GM21447 (cell line): ENCODE results near the gene ASCL2.

Source experiments
- ATAC-seq: cut with Tn5 transposase; IDR thresholded peaks from one replicate; pipeline ENCODE4 v1.9.1; 2021; ENCODE audit not compliant: unreplicated experiment

Gene ASCL2

DNA sequence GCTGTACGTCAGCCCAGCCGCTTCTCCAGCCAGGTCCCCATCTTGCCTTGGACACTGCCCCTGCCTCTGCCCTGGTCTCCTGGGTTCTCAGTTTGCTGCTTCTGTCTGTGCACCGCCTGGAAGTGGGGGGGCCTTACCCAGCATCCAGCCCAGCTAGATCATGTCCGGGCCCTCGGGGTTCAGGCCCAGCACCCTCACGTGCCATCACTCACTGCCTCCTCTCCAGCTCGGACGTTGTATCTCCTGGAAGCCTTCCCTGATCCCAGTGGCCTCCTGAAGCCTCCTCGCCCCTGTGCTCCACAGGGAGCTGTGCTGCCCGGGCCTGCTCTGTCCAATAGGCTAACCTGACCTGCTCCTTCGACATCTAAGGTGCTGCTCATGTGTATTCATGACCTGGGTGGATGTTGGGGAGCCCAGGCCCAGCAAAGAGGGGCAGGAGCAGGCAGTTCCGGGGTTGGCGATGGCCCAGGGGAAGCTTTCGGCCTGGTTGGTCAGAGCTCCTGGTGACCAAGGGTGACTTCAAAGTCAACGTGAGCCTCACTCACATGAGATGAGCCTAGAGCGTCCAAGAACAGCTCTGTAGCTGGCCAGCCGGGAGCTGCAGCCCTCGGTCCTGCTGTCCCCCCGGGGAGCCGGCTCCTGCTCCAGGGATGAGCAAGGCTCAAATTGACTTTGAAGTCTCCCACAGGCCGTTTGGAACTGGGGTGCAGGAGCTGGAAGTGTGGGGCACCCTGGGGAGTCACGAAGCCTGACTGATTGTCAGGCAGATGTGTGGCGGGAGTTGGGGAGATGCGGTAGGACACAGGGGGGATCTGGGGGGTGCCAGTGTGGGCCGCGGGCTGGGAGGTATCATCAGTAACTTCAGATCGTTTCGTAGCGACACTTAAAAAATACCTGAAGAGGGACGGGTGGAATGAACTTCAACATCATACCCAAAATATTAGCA is 5.2 kb upstream of the ASCL2 start:
- no peak for ATAC-seq

DNA sequence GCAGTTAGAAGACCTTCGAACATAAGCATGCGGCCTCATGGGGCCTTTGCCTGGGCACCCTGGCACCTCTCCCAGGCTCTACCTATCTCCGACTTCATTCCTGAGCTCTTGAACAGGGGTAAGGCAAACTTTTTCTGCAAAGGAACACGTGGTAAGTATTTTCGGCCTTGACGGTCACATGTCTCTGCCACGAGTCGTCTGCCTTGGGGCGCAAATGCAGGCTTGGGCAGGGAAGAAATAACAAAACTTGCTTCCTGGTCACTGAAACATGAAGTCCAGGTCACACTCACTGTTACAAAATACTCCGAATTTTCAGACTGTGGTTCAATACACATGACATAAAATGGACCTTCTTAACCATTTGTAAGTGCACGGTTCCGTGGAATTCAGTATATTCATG is 3.4 kb upstream of the ASCL2 start:
- ATAC-seq = no peak

DNA sequence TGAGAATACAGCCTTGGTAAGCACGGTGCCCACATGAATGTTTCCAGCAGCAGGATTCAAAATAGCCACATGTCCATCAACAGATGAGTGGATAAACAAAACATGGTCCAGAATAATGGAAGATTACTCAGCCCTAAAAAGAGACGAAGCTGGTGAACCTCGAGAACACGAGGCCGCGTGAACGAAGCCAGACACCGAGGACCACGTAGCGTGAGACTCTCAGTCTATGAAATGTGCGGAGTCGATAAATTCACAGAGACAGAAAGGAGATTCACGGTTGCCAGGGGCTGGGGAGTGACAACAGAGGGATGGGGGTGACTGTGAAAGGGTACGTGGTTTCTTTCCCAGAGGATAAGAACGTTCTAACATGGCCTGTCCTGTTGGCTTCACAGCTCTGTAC is 2.9 kb upstream of the ASCL2 start:
- no peak for ATAC-seq

DNA sequence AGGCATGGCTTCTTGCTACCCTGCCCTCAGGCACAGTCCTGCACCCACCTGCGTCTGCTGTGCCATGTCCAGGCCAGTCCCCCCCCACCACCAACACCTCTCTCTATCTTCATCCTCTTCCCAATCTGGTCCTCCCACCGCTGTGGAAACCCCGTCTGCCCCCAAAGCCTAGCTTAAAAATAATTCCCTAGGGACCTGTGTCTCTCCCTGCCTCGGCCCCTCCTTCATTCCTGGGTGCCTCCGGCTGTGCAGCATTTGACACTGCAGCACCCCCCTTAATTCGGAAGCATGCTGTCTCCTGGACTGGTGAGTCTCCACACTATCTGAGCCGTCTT is 2.5 kb upstream of the ASCL2 start:
- no peak for ATAC-seq

DNA sequence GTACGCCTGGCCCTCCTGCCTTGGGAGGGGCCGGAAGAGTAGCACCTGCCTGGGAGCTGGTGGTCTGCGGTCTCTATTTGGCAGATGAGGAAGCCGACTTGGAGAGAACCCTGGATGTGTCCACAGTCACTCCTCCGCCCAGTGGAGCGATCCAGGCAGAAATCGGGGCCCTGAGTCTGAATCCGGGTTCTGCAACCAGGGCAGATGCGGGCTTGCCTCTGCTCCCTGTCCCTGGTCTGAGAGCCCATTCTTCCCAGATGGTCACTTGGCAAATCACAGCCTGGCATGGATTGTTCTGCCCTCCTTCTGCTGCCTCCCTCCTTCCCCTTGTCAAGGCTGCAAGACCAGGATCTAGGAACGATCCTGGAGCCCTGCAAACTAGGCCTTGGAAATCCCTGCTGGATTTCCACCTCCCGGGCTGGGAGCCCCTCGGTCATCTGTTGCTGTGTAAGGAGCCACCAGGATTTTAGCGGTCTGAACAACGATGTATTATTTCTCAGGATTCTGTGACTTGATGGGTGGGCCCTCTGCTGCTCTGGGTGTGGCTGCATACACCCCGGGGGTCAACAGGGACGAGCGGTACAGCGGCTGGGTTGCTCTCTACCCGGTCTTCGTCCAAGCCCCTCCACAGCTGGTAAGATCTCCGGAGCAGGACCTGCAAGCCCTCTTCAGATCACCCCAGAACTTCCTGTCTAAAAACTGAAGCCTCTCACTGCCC is 2.0 kb upstream of the ASCL2 start:
- ATAC-seq = no peak

DNA sequence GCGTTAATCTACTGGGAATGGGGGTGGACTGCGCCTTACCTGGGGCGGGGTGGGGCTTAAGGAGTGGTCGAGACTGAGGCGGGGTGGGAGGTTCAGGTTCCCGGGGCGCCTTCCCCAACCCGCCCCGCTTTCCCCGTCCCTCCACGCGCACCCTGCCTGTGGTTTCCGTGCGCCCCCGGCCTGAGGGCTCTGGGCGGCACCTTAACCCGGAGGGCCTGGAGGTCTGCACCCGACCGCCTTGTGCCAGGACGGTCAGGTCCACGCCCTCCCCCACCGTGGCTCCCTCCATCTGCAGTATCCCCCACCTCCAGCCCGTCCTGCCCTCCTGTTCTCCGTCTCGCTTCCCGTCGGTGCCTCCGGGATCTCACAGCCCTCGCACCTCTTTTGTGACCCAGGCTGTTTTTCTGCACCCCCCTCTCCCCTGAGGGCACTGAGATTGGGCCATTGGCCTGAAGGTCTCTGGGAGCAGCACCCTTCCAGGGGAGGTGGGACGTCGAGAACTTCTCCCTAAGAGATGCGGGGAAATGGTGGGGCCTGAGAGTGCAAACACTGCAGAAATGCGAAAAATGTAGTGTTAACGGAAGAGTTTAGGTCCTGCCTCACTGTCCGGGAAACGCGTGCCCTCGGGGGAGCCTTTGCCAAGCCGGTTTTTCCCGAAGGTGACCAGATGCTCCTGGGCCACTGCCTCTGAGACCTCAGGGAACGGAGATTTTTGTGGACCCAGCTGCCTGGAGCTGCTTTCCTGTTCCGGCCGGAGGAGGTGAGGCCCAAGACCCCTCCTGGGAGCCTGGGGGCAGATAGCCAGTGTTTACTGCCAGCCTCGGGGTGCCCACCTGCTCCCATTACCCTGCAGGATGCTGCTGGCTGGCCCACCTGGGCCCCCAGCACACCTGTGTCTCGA is 1.2 kb upstream of the ASCL2 start:
- ATAC-seq = no peak

DNA sequence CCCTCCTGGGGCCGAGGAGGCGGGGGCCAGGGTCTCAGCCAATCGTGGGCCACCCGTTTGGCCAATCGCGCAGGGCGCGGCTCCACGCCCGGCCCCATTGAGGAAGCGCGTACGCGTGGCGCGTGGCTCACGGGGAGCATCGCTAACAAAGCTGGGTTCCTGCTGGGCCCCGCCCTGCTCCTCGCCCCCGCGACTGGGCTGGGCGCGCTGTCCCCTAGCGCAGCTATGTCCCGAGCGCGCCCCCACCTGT is 614 bp upstream of the ASCL2 start:
- ATAC-seq = no peak

DNA sequence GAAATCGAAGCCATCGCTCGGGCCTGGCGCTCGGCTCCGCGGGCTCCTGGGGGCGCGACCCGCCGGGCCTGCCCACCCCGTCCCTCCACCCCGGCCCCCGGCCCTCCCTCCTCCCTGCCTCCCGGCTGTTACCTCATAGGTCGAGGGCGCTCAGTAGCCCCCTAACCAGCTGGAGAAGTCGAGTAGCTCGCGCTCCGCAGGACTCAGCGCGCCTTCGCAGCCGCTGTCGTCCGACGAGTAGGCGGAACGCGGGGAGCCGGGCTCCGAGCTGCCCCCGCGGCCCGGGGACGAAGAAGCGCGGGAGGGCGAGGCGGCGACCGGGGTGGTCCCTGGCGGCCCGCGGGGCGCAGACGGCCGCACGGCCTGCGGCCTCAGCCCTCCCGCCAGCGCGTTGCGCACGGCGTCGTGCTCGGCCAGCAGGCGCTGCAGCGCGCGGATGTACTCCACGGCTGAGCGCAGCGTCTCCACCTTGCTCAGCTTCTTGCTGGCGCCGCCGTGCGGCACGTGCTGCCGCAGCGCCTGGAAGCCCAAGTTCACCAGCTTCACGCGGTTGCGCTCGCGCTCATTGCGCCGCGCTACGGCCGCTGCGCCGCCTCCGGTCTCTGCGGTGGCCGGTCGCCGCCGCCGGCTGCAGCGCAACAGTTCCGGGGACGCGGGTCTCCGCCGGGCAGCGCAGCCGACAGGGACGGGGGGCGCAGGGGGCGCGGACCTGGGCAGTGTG is 627 bp downstream of the ASCL2 start:
- ATAC-seq = no peak

DNA sequence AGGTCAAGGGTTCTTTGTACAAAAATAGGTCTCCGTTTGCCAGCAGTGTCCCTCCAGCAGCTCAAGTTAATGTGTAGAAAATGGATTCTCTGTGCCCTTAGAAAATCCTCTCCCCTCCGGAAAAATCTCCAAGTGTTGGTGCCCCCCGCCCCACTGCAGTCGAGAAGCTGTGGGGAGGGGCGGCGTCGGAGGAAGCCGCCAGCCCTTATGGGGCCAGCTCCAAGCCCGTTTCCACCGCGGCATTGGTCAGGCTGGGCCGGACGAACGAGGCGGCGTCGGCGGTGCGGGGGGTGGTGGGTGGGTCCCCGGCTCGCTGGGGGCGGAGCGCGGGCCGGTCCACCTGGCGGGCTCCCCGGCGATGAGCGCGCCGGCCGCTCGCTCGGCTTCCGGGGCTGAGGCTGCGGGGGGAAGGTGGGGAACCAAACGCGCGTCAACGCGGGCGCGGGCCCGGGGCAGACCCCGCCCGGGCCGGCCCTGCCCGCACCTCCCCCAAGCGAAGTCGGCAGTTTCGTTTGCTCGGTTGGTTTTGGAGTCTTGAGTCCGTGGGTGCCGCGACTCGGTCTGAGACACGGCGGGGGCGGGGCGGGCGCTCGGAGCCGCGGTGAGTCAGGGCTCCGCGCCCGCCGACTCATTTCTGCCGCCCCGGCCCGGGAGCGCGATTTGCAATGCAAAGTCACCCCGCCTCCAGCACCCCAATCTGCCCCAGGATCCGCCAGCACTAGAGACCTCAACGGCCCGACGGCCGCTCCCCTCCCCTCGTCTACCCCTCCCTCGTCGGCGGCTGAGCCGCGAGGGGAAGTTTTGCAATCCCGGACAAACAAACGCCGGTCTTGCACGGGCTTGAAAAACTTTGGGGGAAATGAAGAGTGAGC is 1.4 kb downstream of the ASCL2 start:
- no peak for ATAC-seq

DNA sequence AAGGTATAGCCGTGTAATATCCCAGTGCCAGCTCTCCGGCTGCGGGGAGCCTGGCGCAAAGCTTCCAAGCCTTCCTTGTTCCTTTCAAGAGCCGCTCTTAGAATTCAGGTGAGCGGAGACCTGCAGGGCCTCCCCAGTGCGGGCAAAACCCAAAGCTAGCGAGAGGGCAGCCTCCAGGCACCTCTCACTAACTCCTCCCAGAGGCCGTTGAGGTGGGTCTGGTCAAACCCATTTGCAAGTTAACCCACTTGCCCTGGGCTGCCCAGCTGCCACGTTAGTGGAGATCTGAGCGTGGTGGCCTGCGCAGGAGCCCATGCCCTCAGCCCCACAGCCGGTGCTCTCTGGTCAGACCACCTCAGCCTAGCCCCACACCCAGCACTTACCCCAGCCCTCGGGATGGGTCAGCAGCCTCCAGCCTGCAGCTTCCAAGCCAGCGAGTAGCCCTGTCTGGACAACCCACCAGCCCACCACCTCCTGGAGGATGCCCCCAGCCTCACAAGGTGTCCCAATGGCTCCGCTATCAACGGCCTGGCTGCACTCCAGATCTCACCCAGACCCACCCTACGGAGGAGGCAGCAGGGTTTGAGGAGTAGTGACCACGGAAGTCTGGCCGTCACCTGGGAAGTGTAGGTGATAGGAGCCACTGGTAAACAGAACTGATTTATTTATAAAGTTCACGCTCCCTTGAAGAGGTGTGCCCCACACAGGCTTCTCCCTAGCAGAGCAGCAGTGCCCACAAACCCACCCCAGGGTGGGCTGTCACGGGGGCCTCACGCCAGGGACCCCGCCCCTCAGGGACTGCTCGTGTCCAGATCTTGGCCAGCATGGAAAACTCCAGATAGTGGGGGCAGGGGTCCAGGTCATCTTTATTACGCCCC is 2.3 kb downstream of the ASCL2 start:
- no peak for ATAC-seq

DNA sequence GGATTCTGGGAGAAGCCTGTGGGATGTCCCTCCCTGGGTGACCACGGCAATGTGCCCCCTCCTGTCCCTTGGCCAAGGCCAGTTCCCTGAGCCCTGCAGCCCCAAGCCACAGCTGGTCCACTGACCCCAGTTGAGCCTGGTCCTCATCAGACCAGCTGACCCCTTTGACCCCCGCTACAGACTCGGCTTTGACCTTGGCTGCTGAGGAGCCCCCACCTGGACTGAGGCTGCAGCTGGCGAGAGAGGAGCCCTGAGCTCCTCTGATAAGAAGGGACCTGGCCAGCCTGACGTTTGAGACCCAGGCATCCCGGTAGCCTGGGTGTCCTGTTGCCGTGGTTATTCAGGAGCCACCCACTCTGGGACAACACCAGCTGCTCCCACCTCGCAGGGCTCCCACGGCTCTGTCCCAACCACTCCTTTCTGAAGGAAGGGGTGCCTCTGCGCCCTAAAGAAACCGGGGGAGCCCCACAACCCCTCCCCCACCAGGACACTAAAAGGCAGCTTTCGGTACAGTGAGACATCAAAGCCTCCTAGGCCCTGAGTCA is 3.0 kb downstream of the ASCL2 start:
- ATAC-seq = no peak

DNA sequence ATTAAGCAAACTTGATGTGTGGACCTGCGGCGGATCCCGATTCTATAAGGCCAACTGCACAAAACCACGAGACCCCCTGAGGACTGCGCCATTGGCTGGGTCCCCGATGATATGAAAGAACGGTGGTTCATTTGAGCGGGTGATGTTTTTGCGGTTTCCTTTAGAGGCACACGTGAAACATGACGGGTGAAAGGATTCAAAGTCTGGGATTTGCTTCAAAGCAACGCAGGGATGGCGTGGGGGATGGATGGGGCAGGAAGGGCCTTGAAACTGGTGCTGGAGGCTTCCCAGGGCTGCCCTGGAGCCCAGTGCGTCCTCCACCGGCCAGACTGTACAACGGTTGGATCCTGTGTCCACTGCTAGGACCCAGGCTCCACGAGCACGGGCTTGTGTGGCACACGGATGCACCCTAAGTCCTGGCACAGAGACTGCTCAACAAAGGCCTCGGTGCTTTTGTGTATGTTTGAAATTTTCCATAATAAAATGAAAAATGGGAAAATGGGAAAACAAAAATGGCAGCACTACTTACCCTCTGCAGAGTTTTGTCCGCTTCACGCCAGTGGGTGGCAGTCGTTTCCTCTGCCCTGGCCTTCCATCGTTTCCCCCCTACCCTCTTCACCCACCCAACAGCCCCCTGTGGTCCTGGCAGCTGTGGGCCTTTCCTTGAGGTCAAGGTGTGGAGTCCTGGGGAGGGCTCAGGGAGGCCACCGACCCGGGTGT is 3.6 kb downstream of the ASCL2 start:
- no peak for ATAC-seq

DNA sequence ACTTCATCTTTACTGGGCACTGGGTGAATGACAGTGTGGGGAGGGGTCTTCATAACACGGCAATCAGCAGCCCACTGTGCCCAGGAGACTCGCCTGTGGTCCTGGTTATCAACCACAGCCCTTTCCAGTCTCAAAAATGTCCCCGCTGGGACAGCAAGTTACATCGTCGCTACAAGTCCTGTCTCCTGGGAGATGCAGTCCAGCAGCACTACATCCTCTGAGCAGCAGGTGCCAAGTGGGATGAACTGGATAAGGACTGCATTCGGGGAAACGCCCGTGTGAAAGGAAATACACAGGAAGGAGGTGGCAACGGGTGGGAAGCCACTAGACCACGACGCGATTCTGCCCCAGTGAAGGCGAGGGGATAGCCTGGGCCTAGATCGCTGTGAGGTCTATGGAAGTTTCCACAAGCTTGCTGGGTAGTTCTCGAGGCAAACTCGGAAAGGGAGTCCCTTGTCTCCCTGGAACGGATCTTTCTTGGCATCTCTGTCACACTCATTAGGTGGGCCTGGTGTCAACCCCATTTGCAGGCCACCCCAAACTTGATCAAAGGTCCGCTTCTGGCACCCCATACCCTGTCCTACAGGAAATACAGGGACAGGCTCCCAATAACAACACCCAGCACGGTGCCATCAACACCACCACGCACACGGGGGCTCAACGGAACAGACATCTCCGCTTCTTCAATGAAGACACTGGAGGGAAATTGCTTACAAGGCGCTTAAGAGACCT is 4.4 kb downstream of the ASCL2 start:
- ATAC-seq = no peak

DNA sequence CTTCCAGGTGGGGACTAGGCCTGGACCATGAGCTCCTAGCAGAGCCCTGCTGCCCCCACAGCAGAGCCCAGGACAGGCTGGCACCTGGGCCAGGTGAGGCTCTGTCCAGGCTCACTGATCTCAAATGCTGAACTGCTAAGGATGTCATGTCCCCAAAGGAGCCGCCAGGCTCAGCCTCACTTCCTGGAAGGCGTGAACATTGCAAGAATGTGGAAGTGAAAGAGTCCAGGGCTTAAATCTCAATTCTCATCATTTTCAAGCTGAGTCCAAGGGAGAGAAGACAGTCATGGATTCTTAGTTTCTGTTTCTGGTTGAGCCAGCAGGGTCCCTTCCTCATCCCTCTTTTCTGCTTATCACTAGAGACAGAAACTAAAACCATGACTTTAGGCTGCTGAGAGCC is 5.0 kb downstream of the ASCL2 start:
- peak; percentile 40 for ATAC-seq

DNA sequence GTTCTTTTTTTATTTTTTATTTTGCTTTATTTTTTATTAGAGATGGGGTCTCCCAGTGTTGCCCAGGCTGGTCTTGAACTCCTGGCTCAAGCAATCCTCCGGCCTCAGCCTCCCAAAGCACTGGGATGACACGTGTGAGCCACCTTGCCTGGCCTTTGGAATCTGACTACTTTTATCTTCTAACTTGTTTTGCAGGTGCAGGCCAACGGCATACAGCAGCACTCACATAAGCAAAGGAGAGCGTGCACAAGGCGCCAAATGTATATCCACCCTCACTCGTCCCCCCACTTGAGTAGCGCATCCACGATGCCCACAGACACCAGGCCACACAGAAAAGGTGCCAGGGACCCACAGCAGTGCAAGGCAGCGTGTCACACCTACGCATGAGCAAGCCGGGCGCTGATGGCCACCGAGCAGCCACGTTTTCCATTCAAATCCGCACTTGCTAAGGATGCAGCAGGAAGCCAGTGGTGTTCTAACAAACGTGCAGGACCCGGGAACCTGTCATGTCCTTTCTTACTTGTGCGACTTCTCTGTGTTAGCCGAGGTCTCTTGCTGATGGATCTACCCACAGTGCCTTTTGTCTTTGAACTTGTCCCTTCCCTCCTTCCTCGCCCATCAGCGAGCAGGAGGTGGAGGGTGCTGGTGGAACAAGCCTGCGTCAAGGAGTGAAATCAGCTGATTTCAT is 5.9 kb downstream of the ASCL2 start:
- no peak for ATAC-seq

DNA sequence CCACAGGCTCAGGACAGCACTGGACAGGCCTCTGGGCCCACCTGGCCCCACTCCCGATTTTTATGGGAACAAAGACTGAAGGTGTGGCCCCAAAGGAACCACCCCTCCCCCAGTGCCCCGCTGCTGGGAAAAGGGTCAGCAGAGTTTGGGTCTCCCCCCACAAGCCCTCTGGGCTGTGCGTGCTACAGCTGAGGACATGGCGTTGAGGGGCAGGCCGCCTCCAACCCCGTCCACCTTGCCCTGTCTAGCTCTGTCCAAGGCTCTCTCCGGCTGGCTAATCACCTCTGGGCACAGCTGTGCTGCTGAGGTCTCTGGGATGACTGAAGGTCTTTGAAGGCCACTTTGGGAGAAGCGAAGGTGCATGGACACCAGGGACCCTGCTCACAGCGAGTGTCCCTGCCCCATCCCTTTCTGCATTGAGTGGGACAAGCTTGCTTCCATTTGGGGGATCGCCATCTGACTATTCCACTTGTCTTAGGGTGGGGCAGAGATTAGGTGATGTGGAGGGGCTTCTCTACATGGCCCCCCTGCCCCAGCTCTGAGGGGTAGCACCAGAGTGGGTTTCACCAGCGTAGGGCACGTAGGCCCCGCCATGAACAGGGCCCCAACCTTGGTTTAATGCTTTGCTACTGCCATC is 6.5 kb downstream of the ASCL2 start:
- ATAC-seq = no peak
